HCT116 (cell line): ENCODE data around the gene INCA1. TPM values are rescaled to one million over a fixed set of nuclear protein-coding genes. Genes with fewer than 3 reads are reported as not detected.

Source experiments
- ATAC-seq: fragments of 200-7000 bp; cut with Tn5 transposase; 2 replicates; pipeline ENCODE4 v1.9.1; 2020; ENCODE audit warnings: mild to moderate bottlenecking, moderate library complexity
- BruUV-seq: library from RNA; stranded (reverse); fragments of 400-500 nt; replicated peaks from 2 replicates; lab custom pipeline; 2021; lab: Mats Ljungman, UMichigan
- CTCF ChIA-PET: fragments of 300-600 bp; sonication (Branson Sonifier 250); formaldehyde crosslinking; loops from one replicate; lab custom pipeline; 2021; ENCODE audit warnings: antibody characterized with exemption; lab: Charles Lee
- POLR2A ChIA-PET: fragments of 300-600, 350-600 bp; sonication (Branson Sonifier 250); formaldehyde crosslinking; loops from one replicate; lab custom pipeline; 2021; ENCODE audit warnings: antibody characterized with exemption; lab: Charles Lee
- RAD21 ChIA-PET, 2 experiments: fragments of 300-600 bp; sonication (Branson Sonifier 250); formaldehyde crosslinking; loops; one replicate each; lab custom pipeline; 2023; ENCODE audit warnings: low total read pairs in 2 of 2; ENCODE audit not compliant: uncharacterized antibody in 2 of 2, unreplicated experiment in 2 of 2, low non-redundant PET in 1 of 2; lab: Charles Lee
- DNase-seq: peaks from one replicate; pipeline ENCODE4 v3.0.0-alpha.2; 2010; ENCODE audit warnings: low read depth, low spot score
- H2AFZ ChIP-seq: fragments of 200-600 bp; shearing (Covaris generic), sonication (generic); 2 replicates; pipeline ENCODE4 v1.6.1; 2017; ENCODE audit warnings: low read depth, mixed run types, mixed read lengths, antibody characterized with exemption, low read length; ENCODE audit not compliant: poor library complexity, severe bottlenecking
- H3K27ac ChIP-seq: 2 replicates; pipeline ENCODE4 v1.5.1; 2012; ENCODE audit warnings: low read depth, low read length
- H3K27me3 ChIP-seq: fragments of 200-600 bp; sonication (generic); 2 replicates; pipeline ENCODE4 v1.6.1; 2016; ENCODE audit warnings: mixed run types, low read length, mixed read lengths; ENCODE audit not compliant: insufficient read depth
- H3K36me3 ChIP-seq, 2 experiments: fragments of 200-500 bp in 1 of 2; fragments of 200-600 bp in 1 of 2; sonication (Bioruptor generic) in 1 of 2; sonication (generic) in 1 of 2; 2 replicates each; pipeline versions ENCODE4 v1.5.1 to v1.6.1; 2014 to 2016; ENCODE audit warnings: low read length in 2 of 2, inconsistent platforms in 1 of 2, mixed read lengths in 1 of 2, mixed run types in 1 of 2; ENCODE audit not compliant: insufficient read depth in 2 of 2, control insufficient read depth in 1 of 2
- H3K4me1 ChIP-seq, 2 experiments: fragments of 200-600 bp in 1 of 2; sonication (generic) in 1 of 2; 2 replicates each; pipeline versions ENCODE4 v1.5.1 to v1.6.1; 2012 to 2017; ENCODE audit warnings: low read length in 2 of 2, inconsistent platforms in 1 of 2, mild to moderate bottlenecking in 1 of 2, mixed read lengths in 1 of 2, mixed run types in 1 of 2, moderate library complexity in 1 of 2; ENCODE audit not compliant: insufficient read depth in 2 of 2, control insufficient read depth in 1 of 2
- H3K4me2 ChIP-seq: fragments of 200-600 bp; sonication (generic); 2 replicates; pipeline ENCODE4 v1.6.1; 2017; ENCODE audit warnings: mixed run types, low read length, mixed read lengths
- H3K4me3 ChIP-seq, 2 experiments: fragments of 200-600 bp in 1 of 2; sonication (generic) in 1 of 2; replicated peaks in 1 of 2; 2 replicates each; pipeline ENCODE4 v1.5.1; 2011 to 2016; ENCODE audit warnings: low read length in 2 of 2, control low read depth in 1 of 2, low read depth in 1 of 2, mild to moderate bottlenecking in 1 of 2, mixed read lengths in 1 of 2, mixed run types in 1 of 2
- H3K79me2 ChIP-seq: fragments of 200-600 bp; sonication (generic); 2 replicates; pipeline ENCODE4 v1.6.1; 2017; ENCODE audit warnings: mild to moderate bottlenecking, mixed run types, low read length, moderate library complexity, mixed read lengths; ENCODE audit not compliant: insufficient read depth
- H3K9ac ChIP-seq: fragments of 200-600 bp; sonication (generic); 2 replicates; pipeline ENCODE4 v1.6.1; 2016; ENCODE audit warnings: low read length, mixed read lengths
- H3K9me2 ChIP-seq: fragments of 200-600 bp; sonication (generic), shearing (Covaris generic); 2 replicates; pipeline ENCODE4 v1.6.1; 2017; ENCODE audit warnings: mixed run types, mild to moderate bottlenecking, moderate library complexity; ENCODE audit not compliant: insufficient read depth
- H3K9me3 ChIP-seq, 2 experiments: fragments of 200-500 bp in 1 of 2; fragments of 200-600 bp in 1 of 2; sonication (Bioruptor generic) in 1 of 2; sonication (generic) in 1 of 2; 2 replicates each; pipeline ENCODE4 v1.6.1; 2014 to 2017; ENCODE audit warnings: low read length in 2 of 2, mixed read lengths in 2 of 2, inconsistent platforms in 1 of 2, low read depth in 1 of 2, mild to moderate bottlenecking in 1 of 2, mixed run types in 1 of 2, moderate library complexity in 1 of 2; ENCODE audit not compliant: control insufficient read depth in 1 of 2, insufficient read depth in 1 of 2
- H4K20me1 ChIP-seq: fragments of 200-600 bp; sonication (generic), shearing (Covaris generic); 2 replicates; pipeline ENCODE4 v1.6.1; 2017; ENCODE audit warnings: mixed run types, mild to moderate bottlenecking, moderate library complexity; ENCODE audit not compliant: insufficient read depth
- ATF3 ChIP-seq: IDR thresholded peaks from 2 replicates; pipeline ENCODE4 v1.6.1; 2012
- CBX3 ChIP-seq: IDR thresholded peaks from 2 replicates; pipeline ENCODE4 v1.6.1; 2012; ENCODE audit warnings: low read depth
- FOSL1 ChIP-seq: IDR thresholded peaks from 2 replicates; pipeline ENCODE4 v1.6.1; 2012; ENCODE audit warnings: low read depth
- POLR2AphosphoS5 ChIP-seq: IDR thresholded peaks from 2 replicates; pipeline ENCODE4 v1.6.1; 2011; ENCODE audit warnings: mild to moderate bottlenecking, low read depth, low read length, moderate library complexity
- REST ChIP-seq: IDR thresholded peaks from 2 replicates; pipeline ENCODE4 v1.6.1; 2012; ENCODE audit warnings: low read depth
- SIN3A ChIP-seq: IDR thresholded peaks from 2 replicates; pipeline ENCODE4 v1.6.1; 2012; ENCODE audit warnings: low read depth
- ZNF274 ChIP-seq: fragments of 200-500 bp; sonication (Bioruptor generic); IDR thresholded peaks from 2 replicates; pipeline ENCODE4 v1.6.1; 2014; ENCODE audit warnings: mild to moderate bottlenecking, low read depth, low read length, inconsistent platforms
- intact Hi-C: fragments of 100-400 bp; cut with micrococcal nuclease; formaldehyde crosslinking; loops from 2 replicates; pipeline ENCODE4 v1.10.0; 2022
- total RNA-seq: library from RNA; stranded (reverse); gene quantifications from one replicate; pipeline ENCODE4 v1.2.1, GENCODE V29; 2021; ENCODE audit not compliant: unreplicated experiment

INCA1 gene
- total RNA-seq, 1 experiment from 2014 or later: 0.74 TPM

GRCh38 chr17:4947010-4947410 lies 50.3 kb downstream of the INCA1 start:
- ChIA-PET POLR2A (interaction anchor here (1.7 to 4.7 kb wide), 2 partner anchors 16 to 21 kb away, joined by 5 to 45 read pairs; partner anchors contain the start of gene SPAG7), RAD21 (no interaction called here), CTCF (no interaction called here)
- Histone ChIP-seq H3K4me3 (peak overlapping the region; percentile 96 to 97), H3K27ac (peak overlapping the region; percentile 99), H3K4me1 (peaks cover 35 to 68% of the 10 kb centered on the region in 2 experiments), H3K79me2 (peaks cover 75% of the 10 kb centered on the region), H3K9me3 (no peaks in the 10 kb centered on the region), H4K20me1 (peaks cover 12% of the 10 kb centered on the region; the same call in 1 of the 2 replicates), H3K9ac (peak overlapping the region; percentile 97), H3K4me2 (peak overlapping the region; percentile 100), H3K27me3 (no peaks in the 10 kb centered on the region), H3K36me3 (peaks cover 9 to 25% of the 10 kb centered on the region in 2 experiments; a peak in 2 of 4 replicates), H3K9me2 (no peaks in the 10 kb centered on the region), H2AFZ (no peak overlapping the region)
- no peak for DNase-seq
- intact Hi-C loops: loop anchor here (5.0 kb wide), 1 partner anchor 40 kb away; the partner anchor contains the start of gene CAMTA2
- TF ChIP-seq SIN3A (no peak; the same call in 1 of the 2 replicates), ZNF274 (no peak), FOSL1 (no peak), POLR2AphosphoS5 (peak; percentile 41), REST (no peak), CBX3 (no peak), ATF3 (no peak)
- ATAC-seq: no peak
- no TSS peak for BruUV-seq
